HepG2 (cell line): Measurements from ENCODE around the gene PCIF1. TPM values are rescaled to one million over a fixed set of nuclear protein-coding genes. Genes with fewer than 3 reads are reported as not detected.

Source experiments
- BRCA1 ChIP-seq: sonication (generic); formaldehyde crosslinking; IDR thresholded peaks from 2 replicates; pipeline ENCODE4 v1.4.0; 2020; ENCODE audit warnings: missing genetic modification reagents
- ELF4 ChIP-seq: sonication (generic); formaldehyde crosslinking; IDR thresholded peaks from 2 replicates; pipeline ENCODE4 v1.5.0; 2020; ENCODE audit warnings: missing genetic modification reagents, mild to moderate bottlenecking, moderate library complexity, borderline replicate concordance
- HINFP ChIP-seq: sonication (generic); formaldehyde crosslinking; IDR thresholded peaks from 2 replicates; pipeline ENCODE4 v1.4.0; 2020; ENCODE audit warnings: low read depth, mild to moderate bottlenecking, missing genetic modification reagents
- HNF1B ChIP-seq: sonication (generic); formaldehyde crosslinking; IDR thresholded peaks from 2 replicates; pipeline ENCODE4 v1.5.1; 2020; ENCODE audit warnings: mild to moderate bottlenecking, moderate library complexity, missing genetic modification reagents
- MIER3 ChIP-seq: IDR thresholded peaks from 2 replicates; pipeline ENCODE4 v1.6.1; 2016; ENCODE audit warnings: missing compliant biosample characterization, borderline replicate concordance
- RBFOX2 ChIP-seq: fragments of 200-400 bp; formaldehyde crosslinking; IDR thresholded peaks from 2 replicates; pipeline ENCODE4 v1.6.1; 2017; ENCODE audit warnings: low read depth, mild to moderate bottlenecking, low read length
- SAFB2 ChIP-seq: sonication (generic); formaldehyde crosslinking; IDR thresholded peaks from 2 replicates; pipeline ENCODE4 v1.5.1; 2020; ENCODE audit warnings: missing genetic modification reagents, low read depth, mild to moderate bottlenecking, borderline replicate concordance
- SETDB1 ChIP-seq: sonication (generic); formaldehyde crosslinking; IDR thresholded peaks from 2 replicates; pipeline ENCODE4 v1.5.1; 2020; ENCODE audit warnings: missing genetic modification reagents, mild to moderate bottlenecking, borderline replicate concordance
- TERF1 ChIP-seq: sonication (generic); formaldehyde crosslinking; IDR thresholded peaks from 2 replicates; pipeline ENCODE4 v1.8.0; 2022; ENCODE audit warnings: mild to moderate bottlenecking, missing genetic modification reagents, moderate library complexity
- THYN1 ChIP-seq: sonication (generic); formaldehyde crosslinking; IDR thresholded peaks from 2 replicates; pipeline ENCODE4 v1.8.1; 2023; ENCODE audit warnings: low read depth, mild to moderate bottlenecking, moderate library complexity, missing genetic modification reagents, borderline replicate concordance
- ZBTB46 ChIP-seq: sonication (generic); formaldehyde crosslinking; IDR thresholded peaks from 2 replicates; pipeline ENCODE4 v1.4.0; 2020; ENCODE audit warnings: mild to moderate bottlenecking, missing genetic modification reagents, borderline replicate concordance
- ZMAT3 ChIP-seq: sonication (generic); formaldehyde crosslinking; conservative IDR thresholded peaks from 2 replicates; pipeline ENCODE4 v1.7.0; 2021; ENCODE audit warnings: missing genetic modification reagents
- ZNF362 ChIP-seq: sonication (generic); formaldehyde crosslinking; IDR thresholded peaks from 2 replicates; pipeline ENCODE4 v1.4.0; 2020; ENCODE audit warnings: missing genetic modification reagents, mild to moderate bottlenecking, borderline replicate concordance
- ZNF414 ChIP-seq: sonication (generic); formaldehyde crosslinking; IDR thresholded peaks from 2 replicates; pipeline ENCODE4 v1.5.0; 2020; ENCODE audit warnings: missing genetic modification reagents
- ZNF460 ChIP-seq: sonication (generic); formaldehyde crosslinking; IDR thresholded peaks from 2 replicates; pipeline ENCODE4 v1.5.1; 2020; ENCODE audit warnings: missing genetic modification reagents, mild to moderate bottlenecking, borderline replicate concordance
- ZNF513 ChIP-seq: sonication (generic); formaldehyde crosslinking; conservative IDR thresholded peaks from 2 replicates; pipeline ENCODE4 v1.5.0; 2020; ENCODE audit warnings: missing genetic modification reagents
- polyA plus RNA-seq, 8 experiments: library from polyadenylated mRNA; depleted of rRNA in 3 of 8; stranded (reverse) in 7 of 8; unstranded in 1 of 8; fragments of >200 nt; fragmentation: Illumina TruSeq in 4 of 8; extraction: Trizol in 4 of 8; gene quantifications; 2 replicates each; pipeline versions ENCODE4 v1.2.1 to v1.2.3, GENCODE V29; 2011 to 2016; ENCODE audit warnings: low read depth in 4 of 8, missing spikeins in 1 of 8, mixed read lengths in 1 of 8; ENCODE audit not compliant: insufficient read depth in 1 of 8
- total RNA-seq, 5 experiments: library from RNA; depleted of rRNA; stranded (reverse); fragments of >200 nt; fragmentation: Illumina TruSeq; extraction: Trizol; gene quantifications; 2 replicates each; pipeline ENCODE4 v1.2.3, GENCODE V29; 2016; ENCODE audit warnings: low read depth in 1 of 5

Gene PCIF1
- total and polyA plus RNA-seq, 2 of the 13 experiments (the other 11 are each of a cell fraction or from before 2014, with no cell fraction given): 20.9 to 24.4 TPM

GRCh38 chr20:45890985-45891983 lies 43.2 kb upstream of the PCIF1 start, which contains the start of the genes CTSA and NEURL2 (continued):
- TF ChIP-seq HNF1B (CRISPR knock-in tag) (peak; percentile 99), SAFB2 (CRISPR knock-in tag) (peak; percentile 99), ZNF460 (peak; percentile 87; the same call in 1 of the 2 replicates), BRCA1 (CRISPR knock-in tag) (peak; percentile 97; the same call in 1 of the 2 replicates), SETDB1 (CRISPR knock-in tag) (peak; percentile 71; the same call in 1 of the 2 replicates), ZBTB46 (CRISPR knock-in tag) (peak; percentile 98), THYN1 (peak; percentile 97; the same call in 1 of the 2 replicates), ZNF414 (CRISPR knock-in tag) (peak; percentile 100), TERF1 (CRISPR knock-in tag) (peak; percentile 75), MIER3 (CRISPR knock-in tag) (peak; percentile 100), RBFOX2 (peak; percentile 98), ZNF362 (CRISPR knock-in tag) (peak; percentile 89), ELF4 (CRISPR knock-in tag) (peak; percentile 86), ZNF513 (CRISPR knock-in tag) (0 out of 2 replicates have a peak, but pooled peaks have one; percentile 16), HINFP (peak; percentile 99), ZMAT3 (peak; percentile 99)
